Measurements from ENCODE around the gene DEFB131B. TPM values are rescaled to one million over a fixed set of nuclear protein-coding genes. Genes with fewer than 3 reads are reported as not detected.
"Not testable (repeated sequence)": the region's sequence is repeated elsewhere in the genome, so short reads cannot be mapped to it uniquely, and the experiment has no call there.

Gene DEFB131B
- total and polyA plus RNA-seq, 8 donors = not detected

DNA sequence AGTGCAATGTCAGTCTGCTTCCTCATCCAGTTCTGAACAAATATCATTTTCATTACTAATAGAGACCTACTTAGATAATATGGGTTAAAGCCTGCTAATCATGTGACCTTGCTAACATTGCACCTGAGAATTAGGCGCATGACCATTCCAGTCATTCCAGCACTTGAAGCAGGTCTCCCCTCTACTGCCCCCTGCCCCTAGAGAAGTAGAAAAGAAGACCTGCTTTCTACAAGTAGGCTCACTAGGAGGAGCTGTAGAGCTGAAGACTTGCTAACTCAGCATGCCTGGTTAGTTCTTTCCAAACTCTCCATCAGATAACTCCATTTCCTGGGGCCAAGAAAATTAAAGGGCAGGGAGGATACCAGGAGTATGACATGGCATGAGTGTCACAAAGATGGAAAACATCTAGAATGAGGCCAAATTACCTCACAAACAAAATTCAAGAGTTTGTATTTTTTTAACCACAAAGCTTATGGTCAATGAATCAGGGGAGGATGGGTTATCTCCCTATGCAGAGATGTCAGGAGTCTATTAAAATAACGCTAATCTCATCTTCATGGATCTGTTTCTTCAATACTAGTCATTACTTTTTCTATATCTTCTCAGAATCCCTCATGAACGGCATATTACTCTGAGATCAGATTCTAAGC is 14.2 kb upstream of the DEFB131B start:
- H3K9me3 ChIP-seq; intact Hi-C loops (cut with DNase I; ENCODE audit: low total_unique reads); H3K36me3 ChIP-seq; H3K4me3 ChIP-seq; H3K4me1 ChIP-seq; H3K27me3 ChIP-seq; H3K27ac ChIP-seq: not testable (repeated sequence)
- 54 to 69% (median 59%) methylated on average over 3 of the region's 3 CpGs for WGBS, 5 donors
- TF ChIP-seq, protein P1, sequence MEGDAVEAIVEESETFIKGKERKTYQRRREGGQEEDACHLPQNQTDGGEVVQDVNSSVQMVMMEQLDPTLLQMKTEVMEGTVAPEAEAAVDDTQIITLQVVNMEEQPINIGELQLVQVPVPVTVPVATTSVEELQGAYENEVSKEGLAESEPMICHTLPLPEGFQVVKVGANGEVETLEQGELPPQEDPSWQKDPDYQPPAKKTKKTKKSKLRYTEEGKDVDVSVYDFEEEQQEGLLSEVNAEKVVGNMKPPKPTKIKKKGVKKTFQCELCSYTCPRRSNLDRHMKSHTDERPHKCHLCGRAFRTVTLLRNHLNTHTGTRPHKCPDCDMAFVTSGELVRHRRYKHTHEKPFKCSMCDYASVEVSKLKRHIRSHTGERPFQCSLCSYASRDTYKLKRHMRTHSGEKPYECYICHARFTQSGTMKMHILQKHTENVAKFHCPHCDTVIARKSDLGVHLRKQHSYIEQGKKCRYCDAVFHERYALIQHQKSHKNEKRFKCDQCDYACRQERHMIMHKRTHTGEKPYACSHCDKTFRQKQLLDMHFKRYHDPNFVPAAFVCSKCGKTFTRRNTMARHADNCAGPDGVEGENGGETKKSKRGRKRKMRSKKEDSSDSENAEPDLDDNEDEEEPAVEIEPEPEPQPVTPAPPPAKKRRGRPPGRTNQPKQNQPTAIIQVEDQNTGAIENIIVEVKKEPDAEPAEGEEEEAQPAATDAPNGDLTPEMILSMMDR (IDR thresholded peaks at IDR 0.05) = peak in 3 of 7 experiments; percentile 18 to 50 (median 25)
- DNase-seq = peak in 1 of 2 donors; percentile 81

- H3K9me3 ChIP-seq; intact Hi-C loops (cut with DNase I; ENCODE audit: low total_unique reads); H3K27me3 ChIP-seq; H3K27ac ChIP-seq; H3K36me3 ChIP-seq; DNase-seq; H3K4me1 ChIP-seq; H3K4me3 ChIP-seq: not testable (repeated sequence)
- WGBS, 5 donors = 75 to 100% (median 100%) methylated on average over 1 of the region's 1 CpG
These were observed 11.0 kb upstream of the DEFB131B start for GRCh38 chr11:71867209-71867608.

- H3K4me1 ChIP-seq; H3K27ac ChIP-seq; H3K9me3 ChIP-seq; H3K4me3 ChIP-seq; H3K27me3 ChIP-seq; intact Hi-C loops (cut with DNase I; ENCODE audit: low total_unique reads); DNase-seq; H3K36me3 ChIP-seq: not testable (repeated sequence)
- WGBS, 5 donors = 86 to 95% (median 92%) methylated on average over 3 of the region's 3 CpGs
These were observed 8.3 kb upstream of the DEFB131B start for GRCh38 chr11:71869931-71870330.

DNA sequence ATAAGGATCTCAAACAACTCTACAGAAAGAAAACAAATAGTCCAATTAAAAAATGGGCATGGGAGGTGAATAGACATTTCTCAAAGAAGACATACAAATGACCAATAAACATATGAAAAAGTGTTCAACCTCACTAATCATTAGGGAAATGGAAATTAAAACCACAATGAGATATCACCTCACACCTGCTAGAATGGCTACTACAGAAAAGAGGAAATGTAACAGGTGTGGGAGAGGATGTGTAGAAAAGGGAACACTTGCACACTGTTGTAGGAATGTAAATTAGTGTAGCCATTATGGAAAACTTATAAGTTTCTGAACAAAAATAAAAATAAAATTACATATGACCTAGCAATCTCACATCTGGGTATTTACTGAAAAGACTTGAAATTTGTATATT is 7.6 kb upstream of the DEFB131B start:
- H3K4me3 ChIP-seq; H3K4me1 ChIP-seq; H3K36me3 ChIP-seq; intact Hi-C loops (cut with DNase I; ENCODE audit: low total_unique reads); H3K27me3 ChIP-seq; H3K9me3 ChIP-seq; H3K27ac ChIP-seq; DNase-seq: not testable (repeated sequence)

GRCh38 chr11:71876262-71876661 is 2.0 kb upstream of the DEFB131B start:
- DNase-seq; H3K27me3 ChIP-seq; H3K4me1 ChIP-seq; H3K4me3 ChIP-seq; H3K27ac ChIP-seq; intact Hi-C loops (cut with DNase I; ENCODE audit: low total_unique reads); H3K9me3 ChIP-seq: not testable (repeated sequence)
- H3K36me3 ChIP-seq = peaks cover 0 to 23% (median 9%) of the 10 kb centered on the region in 4 donors
- 23 to 55% (median 35%) methylated on average over 2 of the region's 2 CpGs for WGBS, 5 donors

DNA sequence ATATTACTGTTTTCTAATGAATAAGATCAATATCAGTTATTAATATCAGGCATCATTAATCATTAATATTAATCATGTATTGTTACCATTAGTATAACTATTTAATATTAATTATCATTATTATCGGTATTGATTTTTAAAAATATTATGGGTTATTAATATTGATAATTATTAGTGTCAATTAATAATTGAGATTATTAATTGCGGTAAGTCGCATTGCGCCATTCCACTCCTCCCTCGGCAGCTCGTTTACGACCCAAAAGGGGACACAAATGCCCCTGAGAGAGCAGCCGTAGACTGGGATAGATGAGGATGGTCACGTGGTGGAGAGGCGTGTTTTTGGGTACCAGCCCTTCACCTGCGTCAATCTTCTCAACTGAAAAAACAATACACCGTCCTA is 7.6 kb downstream of the DEFB131B start:
- H3K4me1 ChIP-seq; H3K4me3 ChIP-seq; H3K27ac ChIP-seq; H3K27me3 ChIP-seq; intact Hi-C loops (cut with DNase I; ENCODE audit: low total_unique reads); DNase-seq; H3K9me3 ChIP-seq: not testable (repeated sequence)
- WGBS, 5 donors = 96 to 98% (median 97%) methylated on average over 12 of the region's 12 CpGs
- peaks cover 0 to 11% (median 3%) of the 10 kb centered on the region in 4 donors for H3K36me3 ChIP-seq

GRCh38 chr11:71888335-71889010 is 10.2 kb downstream of the DEFB131B start:
- peak in 1 of 2 donors; percentile 74 for DNase-seq
- 56 to 74% (median 67%) methylated on average over 7 to 14 of the region's 14 CpGs for WGBS, 5 donors
- intact Hi-C loops (cut with DNase I; ENCODE audit: low total_unique reads) = not testable (repeated sequence)

DNA sequence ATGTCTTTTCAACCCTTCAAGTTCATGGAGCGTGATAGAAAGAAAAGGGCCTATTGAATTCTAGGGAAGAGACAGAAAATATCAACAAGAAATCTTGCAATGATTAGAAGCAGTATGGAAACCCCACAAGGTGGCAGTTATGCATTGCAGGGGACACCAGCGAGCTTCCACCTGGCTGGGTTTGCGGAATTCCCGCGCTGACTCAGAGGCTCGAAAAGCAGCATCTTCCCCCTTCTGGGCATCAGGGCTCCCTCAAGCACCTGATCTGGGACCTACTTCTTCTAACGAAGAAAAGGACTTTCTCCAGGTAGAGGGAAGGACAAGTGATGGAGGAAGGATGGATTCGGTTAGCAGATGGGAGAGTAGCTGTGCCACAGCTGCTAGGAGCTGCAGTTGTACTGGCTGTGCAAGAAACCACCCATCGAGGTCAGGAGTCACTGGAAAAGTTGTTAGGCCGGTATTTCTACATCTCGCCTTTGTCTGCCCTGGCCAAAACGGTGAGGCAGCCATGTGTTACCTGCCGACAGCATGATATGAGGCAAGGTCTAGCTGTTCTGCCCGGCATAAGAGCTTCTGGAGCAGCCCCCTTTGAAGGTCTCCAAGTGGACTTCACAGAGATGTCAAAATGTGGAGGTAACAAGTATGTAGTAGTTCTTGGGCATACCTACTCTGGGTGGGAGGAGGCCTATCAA is 11.1 kb downstream of the DEFB131B start:
- H3K27ac ChIP-seq; intact Hi-C loops (cut with DNase I; ENCODE audit: low total_unique reads); H3K36me3 ChIP-seq; H3K4me3 ChIP-seq; H3K4me1 ChIP-seq; H3K9me3 ChIP-seq; H3K27me3 ChIP-seq: not testable (repeated sequence)
- peak; percentile 21 to 34 for DNase-seq
- WGBS, 5 donors = 64 to 89% (median 78%) methylated on average over 9 to 14 of the region's 14 CpGs

More at GRCh38 chr11:71888335-71889010, 10.2 kb downstream of the DEFB131B start:
- H3K4me3 ChIP-seq, H3K9me3 ChIP-seq, H3K27me3 ChIP-seq, H3K4me1 ChIP-seq, H3K36me3 ChIP-seq, H3K27ac ChIP-seq: not testable (repeated sequence)
